Measurements from ENCODE around the gene MED26.

The MED26 gene

GRCh38 chr19:16659832-16660708, 32.1 kb upstream of the MED26 start, which contains the start of gene SMIM7 (continued):
- TF ChIP-seq PRDM4 (tag by site-specific recombination; IDR thresholded peaks at IDR 0.05) (peak; percentile 51; the same call in 1 of the 2 replicates), SP7 (tag by site-specific recombination; IDR thresholded peaks at IDR 0.05) (peak; percentile 69), ZNF426 (tag by site-specific recombination; IDR thresholded peaks at IDR 0.05) (no peak), ZNF660 (tag by site-specific recombination; IDR thresholded peaks at IDR 0.05) (0 out of 2 replicates have a peak, but pooled peaks have one; percentile 26), ZNF488 (tag by site-specific recombination; IDR thresholded peaks at IDR 0.05) (no peak), ZNF24 (tag by site-specific recombination; IDR thresholded peaks at IDR 0.05) (peak; percentile 34; the same call in 1 of the 2 replicates), PRDM10 (tag by site-specific recombination; IDR thresholded peaks at IDR 0.05) (peak; percentile 83), ZNF777 (tag by site-specific recombination; IDR thresholded peaks at IDR 0.05; ENCODE audit: borderline replicate concordance) (no peak), ZNF518A (tag by site-specific recombination; conservative IDR thresholded peaks at IDR 0.05; ENCODE audit: low read depth) (peak; percentile 81), ZBTB7A (tag by site-specific recombination; IDR thresholded peaks at IDR 0.05; ENCODE audit: low read depth) (peak; percentile 93; the same call in 1 of the 2 replicates), ZEB2 (tag by site-specific recombination; IDR thresholded peaks at IDR 0.05) (peak; percentile 75), ZNF133 (tag by site-specific recombination; IDR thresholded peaks at IDR 0.05) (no peak), ZNF341 (tag by site-specific recombination; IDR thresholded peaks at IDR 0.05; ENCODE audit: low read depth) (0 out of 2 replicates have a peak, but pooled peaks have one; percentile 14), GLIS2 (tag by site-specific recombination; IDR thresholded peaks at IDR 0.05) (peak; percentile 99), ZXDB (tag by site-specific recombination; IDR thresholded peaks at IDR 0.05) (peak; percentile 91), ZNF530 (tag by site-specific recombination; IDR thresholded peaks at IDR 0.05; ENCODE audit: low read depth) (no peak), ZNF791 (tag by site-specific recombination; IDR thresholded peaks at IDR 0.05) (no peak), ZNF146 (tag by site-specific recombination; IDR thresholded peaks at IDR 0.05) (0 out of 2 replicates have a peak, but pooled peaks have one; percentile 22), KLF10 (tag by site-specific recombination; IDR thresholded peaks at IDR 0.05) (0 out of 2 replicates have a peak, but pooled peaks have one; percentile 61), ZSCAN23 (tag by site-specific recombination; IDR thresholded peaks at IDR 0.05) (no peak), GLI4 (tag by site-specific recombination; IDR thresholded peaks at IDR 0.05) (no peak), CTCF (tag by site-specific recombination; IDR thresholded peaks at IDR 0.05) (peak; percentile 82; the same call in 1 of the 2 replicates), ZNF707 (tag by site-specific recombination; IDR thresholded peaks at IDR 0.05) (no peak), WT1 (tag by site-specific recombination; IDR thresholded peaks at IDR 0.05) (peak; percentile 60), KLF9 (tag by site-specific recombination; IDR thresholded peaks at IDR 0.05; ENCODE audit: low read depth) (peak; percentile 45)

All from HEK293 (cell line).